GM21390 (cell line): Measurements from ENCODE around the gene FBRSL1.

Experiments used
- ATAC-seq: cut with Tn5 transposase; IDR thresholded peaks from one replicate; pipeline ENCODE4 v1.9.1; 2021; ENCODE audit not compliant: unreplicated experiment

Gene FBRSL1

GRCh38 chr12:132538663-132538990, 48.7 kb downstream of the FBRSL1 start:
- ATAC-seq: no peak

GRCh38 chr12:132539016-132539773, 49.2 kb downstream of the FBRSL1 start:
- ATAC-seq: no peak

GRCh38 chr12:132540436-132540835, 50.5 kb downstream of the FBRSL1 start:
- ATAC-seq: no peak

- no peak for ATAC-seq
These were observed 51.2 kb downstream of the FBRSL1 start for GRCh38 chr12:132541200-132541599.

- no peak for ATAC-seq
These were observed 52.0 kb downstream of the FBRSL1 start for GRCh38 chr12:132541996-132542395.

GRCh38 chr12:132542661-132543060, 52.7 kb downstream of the FBRSL1 start:
- no peak for ATAC-seq

- no peak for ATAC-seq
These were observed 53.5 kb downstream of the FBRSL1 start for GRCh38 chr12:132543298-132544079.

- ATAC-seq: no peak
These were observed 54.1 kb downstream of the FBRSL1 start for GRCh38 chr12:132544080-132544397.

- ATAC-seq: no peak
These were observed 54.5 kb downstream of the FBRSL1 start for GRCh38 chr12:132544498-132544897.

GRCh38 chr12:132545164-132545953, 55.4 kb downstream of the FBRSL1 start:
- ATAC-seq: no peak

- ATAC-seq: no peak
These were observed 56.0 kb downstream of the FBRSL1 start for GRCh38 chr12:132545955-132546354.

- ATAC-seq: no peak
These were observed 56.7 kb downstream of the FBRSL1 start for GRCh38 chr12:132546647-132547046.

- no peak for ATAC-seq
These were observed 57.3 kb downstream of the FBRSL1 start for GRCh38 chr12:132547205-132547740.

GRCh38 chr12:132548430-132549058, 58.6 kb downstream of the FBRSL1 start:
- ATAC-seq: no peak

GRCh38 chr12:132549059-132549458, 59.1 kb downstream of the FBRSL1 start:
- no peak for ATAC-seq

GRCh38 chr12:132550014-132550802, 60.3 kb downstream of the FBRSL1 start:
- no peak for ATAC-seq

GRCh38 chr12:132550830-132551640, 61.1 kb downstream of the FBRSL1 start:
- no peak for ATAC-seq

GRCh38 chr12:132551641-132552031, 61.7 kb downstream of the FBRSL1 start:
- no peak for ATAC-seq

- no peak for ATAC-seq
These were observed 65.1 kb downstream of the FBRSL1 start for GRCh38 chr12:132554845-132555630.
